ENCODE results near the gene HOPX.
"Not testable (repeated sequence)": the region's sequence is repeated elsewhere in the genome, so short reads cannot be mapped to it uniquely, and the experiment has no call there.

Gene HOPX

GRCh38 chr4:56622176-56622575 lies 58.9 kb downstream of the HOPX start:
- FAIRE-seq = no peak

DNA sequence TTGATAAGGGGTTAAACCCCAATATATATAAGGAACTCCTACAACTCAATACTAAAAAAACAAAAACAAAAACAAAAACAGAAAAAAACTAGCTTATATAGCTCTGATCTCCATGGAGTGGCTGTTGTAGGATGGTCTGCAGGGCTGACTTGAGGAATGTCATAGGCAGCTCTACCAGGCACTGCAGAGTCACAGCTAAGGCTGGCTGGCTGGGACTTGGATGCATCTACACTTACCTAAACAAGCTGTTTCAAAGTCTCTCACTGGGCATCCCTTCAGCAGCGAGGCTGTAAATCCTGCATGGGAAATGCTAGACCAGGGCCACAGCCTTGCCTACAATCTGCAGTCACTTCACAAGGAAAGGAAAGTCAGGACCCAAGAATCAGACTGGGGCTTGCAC lies 61.3 kb downstream of the HOPX start:
- FAIRE-seq = no peak

DNA sequence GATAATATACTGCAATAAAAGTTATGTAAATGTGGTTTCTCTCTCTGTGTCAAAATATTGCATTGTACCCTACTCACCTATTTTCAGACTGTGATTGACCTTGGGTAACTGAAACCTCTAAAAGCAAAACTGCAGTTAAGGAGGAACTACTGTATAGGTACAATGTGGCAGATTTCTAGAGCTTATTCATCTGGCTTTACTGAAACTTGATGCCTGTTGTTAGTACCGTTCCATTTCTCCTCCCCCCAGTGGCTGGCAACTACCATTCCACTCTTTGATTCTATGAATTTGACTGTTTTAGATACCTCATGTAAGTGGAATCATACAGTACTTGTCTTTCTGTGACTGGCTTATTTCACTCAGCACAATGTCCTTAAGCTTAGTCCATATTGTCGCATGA lies 61.9 kb downstream of the HOPX start:
- no peak for FAIRE-seq

GRCh38 chr4:56618734-56619133 lies 62.4 kb downstream of the HOPX start:
- no peak for FAIRE-seq

- no peak for FAIRE-seq
Measured at GRCh38 chr4:56613101-56613862, 67.8 kb downstream of the HOPX start.

- FAIRE-seq = no peak
Measured at GRCh38 chr4:56612282-56612681, 68.8 kb downstream of the HOPX start.

GRCh38 chr4:56611501-56611900 lies 69.6 kb downstream of the HOPX start:
- FAIRE-seq = no peak

DNA sequence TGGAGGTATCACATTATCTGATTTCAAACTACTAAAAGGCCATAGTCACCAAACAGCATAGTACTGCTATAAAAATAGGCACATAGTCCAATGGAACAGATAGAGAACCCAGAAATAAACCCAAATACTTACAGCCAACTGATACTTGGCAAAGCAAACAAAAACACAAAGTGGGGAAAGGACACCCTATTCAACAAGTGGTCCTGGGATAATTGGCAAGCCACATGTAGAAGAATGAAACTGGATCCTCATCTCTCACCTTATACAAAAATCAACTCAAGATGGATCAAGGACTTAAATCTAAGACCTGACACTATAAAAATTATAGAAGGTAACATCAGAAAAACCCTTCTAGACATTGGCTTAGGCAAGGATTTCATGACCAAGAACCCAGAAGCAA lies 70.9 kb downstream of the HOPX start:
- FAIRE-seq = not testable (repeated sequence)

GRCh38 chr4:56607926-56608325 lies 73.2 kb downstream of the HOPX start:
- no peak for FAIRE-seq

DNA sequence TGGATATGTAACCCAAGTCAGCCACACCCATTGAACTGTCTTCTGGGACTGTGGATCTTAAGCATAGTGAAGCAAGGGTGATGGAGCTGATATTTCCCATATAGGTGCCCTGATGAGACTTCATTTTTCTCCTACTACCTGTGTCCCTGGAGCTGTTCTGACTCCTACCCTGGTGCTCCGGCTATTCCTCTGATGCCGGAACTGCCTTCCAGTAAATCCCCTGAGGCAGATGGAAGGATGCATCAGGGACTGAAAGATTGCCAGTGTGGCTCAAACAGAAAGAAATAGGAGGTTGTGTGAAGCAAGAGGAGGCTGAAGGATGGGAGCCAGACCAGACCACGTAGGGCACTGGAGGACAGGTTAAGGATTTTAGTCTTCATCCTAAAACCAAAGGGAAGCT lies 74.7 kb downstream of the HOPX start:
- no peak for FAIRE-seq

DNA sequence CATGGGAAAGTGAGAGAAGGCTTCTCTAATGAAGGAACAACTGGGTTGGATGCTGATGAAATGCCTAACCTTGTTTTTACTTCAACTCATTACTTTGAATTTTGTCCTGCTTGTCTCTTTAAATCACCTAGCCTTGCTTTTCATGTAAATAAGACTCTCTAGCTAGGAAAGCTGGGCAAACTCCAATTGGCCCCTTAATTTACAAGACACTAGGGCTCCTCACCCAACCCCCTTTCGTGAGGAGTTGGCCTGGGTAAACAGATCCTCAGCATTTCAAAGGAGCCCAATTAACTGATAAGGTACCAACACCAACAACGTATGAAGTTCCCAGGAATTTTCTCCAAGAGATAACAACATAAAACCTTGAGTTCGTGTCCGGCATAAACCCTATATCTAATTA lies 75.6 kb downstream of the HOPX start:
- FAIRE-seq = not testable (repeated sequence)

DNA sequence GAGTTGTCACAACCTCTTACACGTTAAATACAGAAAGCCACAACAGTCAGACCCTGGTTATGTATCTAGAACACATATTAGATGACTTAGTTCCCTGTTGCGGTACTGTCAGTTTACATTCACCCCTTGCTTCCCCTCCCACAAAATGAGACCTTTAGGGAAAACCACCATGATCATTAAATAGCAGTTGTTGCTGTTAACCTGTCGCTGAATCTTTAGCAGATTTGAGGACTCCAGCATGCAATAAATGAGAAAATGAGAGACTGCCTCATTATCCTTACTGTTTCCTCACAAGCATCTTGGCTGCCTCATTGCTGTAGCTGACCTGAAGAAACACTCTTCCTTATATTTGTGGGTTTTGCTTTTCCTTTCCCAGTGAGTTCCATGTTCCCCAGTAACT lies 77.8 kb downstream of the HOPX start:
- no peak for FAIRE-seq
